Progenitor cell of endocrine pancreas (in vitro differentiated cells): Measurements from ENCODE around the gene BNIP3. TPM values are rescaled to one million over a fixed set of nuclear protein-coding genes. Genes with fewer than 3 reads are reported as not detected.
"Not testable (repeated sequence)": the region's sequence is repeated elsewhere in the genome, so short reads cannot be mapped to it uniquely, and the experiment has no call there.

Experiments used
- DNase-seq: peaks from one replicate; pipeline ENCODE4 v3.0.0; 2021; ENCODE audit warnings: low spot score; ENCODE audit not compliant: unreplicated experiment
- H3K27ac Mint-ChIP-seq: 2 replicates; pipeline ENCODE4 v1.8.0; 2021; ENCODE audit warnings: mild to moderate bottlenecking, moderate library complexity, mixed read lengths
- H3K27me3 Mint-ChIP-seq: 2 replicates; pipeline ENCODE4 v1.8.0; 2021; ENCODE audit warnings: mixed read lengths
- H3K36me3 Mint-ChIP-seq: 2 replicates; pipeline ENCODE4 v1.8.0; 2022; ENCODE audit warnings: mixed read lengths; ENCODE audit not compliant: insufficient read depth
- H3K4me1 Mint-ChIP-seq: 2 replicates; pipeline ENCODE4 v1.8.0; 2021; ENCODE audit warnings: low read depth, mixed read lengths
- H3K4me3 Mint-ChIP-seq: 2 replicates; pipeline ENCODE4 v1.8.0; 2021; ENCODE audit warnings: low read depth, mild to moderate bottlenecking, moderate library complexity, mixed read lengths
- H3K9me3 Mint-ChIP-seq: 2 replicates; pipeline ENCODE4 v1.8.0; 2021; ENCODE audit warnings: low read depth, mixed read lengths
- CTCF ChIP-seq: fragments of 200-600 bp; sonication (generic); IDR thresholded peaks from one replicate; pipeline ENCODE4 v1.5.0; 2021; ENCODE audit warnings: antibody characterized with exemption, mild to moderate bottlenecking; ENCODE audit not compliant: unreplicated experiment
- total RNA-seq: library from RNA; stranded (reverse); gene quantifications from 2 replicates; pipeline ENCODE4 v1.2.1, GENCODE V29; 2021

Gene BNIP3
- total RNA-seq, 1 donor from 2014 or later, result 32.4 TPM

- peaks cover 49% of the 10 kb centered on the region for H3K36me3 Mint-ChIP-seq
These were observed 27.3 kb downstream of the BNIP3 start for GRCh38 chr10:131954356-131954965.

GRCh38 chr10:131949908-131950307 lies 31.8 kb downstream of the BNIP3 start:
- not testable (repeated sequence) for DNase-seq, H3K27ac Mint-ChIP-seq, H3K27me3 Mint-ChIP-seq, H3K4me1 Mint-ChIP-seq, H3K4me3 Mint-ChIP-seq, H3K9me3 Mint-ChIP-seq
- H3K36me3 Mint-ChIP-seq, result peaks cover 38% of the 10 kb centered on the region

More at GRCh38 chr10:131954356-131954965, 27.3 kb downstream of the BNIP3 start:
- H3K4me3 Mint-ChIP-seq, result no peak overlapping the region
- no peak overlapping the region for H3K27ac Mint-ChIP-seq
- no peaks in the 10 kb centered on the region for H3K4me1 Mint-ChIP-seq
- H3K9me3 Mint-ChIP-seq, result no peaks in the 10 kb centered on the region
- no peak for DNase-seq
- no peak for TF ChIP-seq CTCF
- no peaks in the 10 kb centered on the region for H3K27me3 Mint-ChIP-seq

GRCh38 chr10:131949041-131949862 lies 32.5 kb downstream of the BNIP3 start:
- peaks cover 1% of the 10 kb centered on the region for H3K4me1 Mint-ChIP-seq
- peaks cover 37% of the 10 kb centered on the region for H3K36me3 Mint-ChIP-seq
- no peak for TF ChIP-seq CTCF
- no peak for DNase-seq
- H3K4me3 Mint-ChIP-seq, result no peak overlapping the region
- H3K9me3 Mint-ChIP-seq, result no peaks in the 10 kb centered on the region
- H3K27ac Mint-ChIP-seq, result no peak overlapping the region
- no peaks in the 10 kb centered on the region for H3K27me3 Mint-ChIP-seq

GRCh38 chr10:131948501-131948900 lies 33.2 kb downstream of the BNIP3 start:
- H3K9me3 Mint-ChIP-seq, result no peaks in the 10 kb centered on the region
- H3K4me1 Mint-ChIP-seq, result peaks cover 1% of the 10 kb centered on the region
- no peak overlapping the region for H3K27ac Mint-ChIP-seq
- H3K36me3 Mint-ChIP-seq, result peaks cover 43% of the 10 kb centered on the region
- H3K27me3 Mint-ChIP-seq, result no peaks in the 10 kb centered on the region
- no peak overlapping the region for H3K4me3 Mint-ChIP-seq
- no peak for TF ChIP-seq CTCF
- no peak for DNase-seq

GRCh38 chr10:131947631-131948347 lies 33.9 kb downstream of the BNIP3 start:
- peaks cover 44% of the 10 kb centered on the region for H3K36me3 Mint-ChIP-seq
- H3K9me3 Mint-ChIP-seq, result no peaks in the 10 kb centered on the region
- no peaks in the 10 kb centered on the region for H3K27me3 Mint-ChIP-seq
- peak overlapping the region; percentile 13 for H3K27ac Mint-ChIP-seq
- peaks cover 1% of the 10 kb centered on the region for H3K4me1 Mint-ChIP-seq
- DNase-seq, result no peak
- H3K4me3 Mint-ChIP-seq, result no peak overlapping the region
- TF ChIP-seq CTCF, result no peak
